ENCODE results near the gene CHAT.

DNA sequence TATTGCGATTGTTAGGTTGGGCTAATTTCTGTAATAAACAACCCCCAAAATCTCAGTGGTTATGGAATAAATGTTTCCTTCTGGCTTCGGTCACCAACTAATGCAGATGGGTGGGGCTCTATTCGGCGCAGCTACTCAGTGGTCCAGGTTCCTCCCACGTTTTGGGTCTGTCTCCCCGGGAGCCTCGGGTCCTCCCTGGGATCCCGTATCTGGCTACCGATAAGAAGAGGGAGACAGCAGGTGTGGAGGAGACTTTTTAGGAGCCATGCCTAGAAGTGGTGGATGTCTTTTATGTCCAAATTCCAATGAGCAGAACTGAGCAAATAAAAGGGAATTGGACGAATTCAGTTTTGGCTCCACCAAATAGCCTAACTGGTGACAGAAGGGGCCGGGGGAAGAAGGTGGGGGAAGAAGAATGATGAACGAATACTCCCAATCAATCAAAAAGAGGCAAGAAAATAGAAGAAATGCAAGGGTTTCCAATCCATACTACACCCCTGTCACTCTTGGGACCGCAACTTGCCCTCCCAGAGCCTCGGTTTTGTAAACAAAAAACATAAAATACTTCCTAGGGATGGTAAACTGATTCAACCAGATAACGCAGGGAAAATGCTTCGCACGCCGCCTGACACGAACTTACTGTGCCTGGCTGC is 65.1 kb downstream of the CHAT start:
- TF ChIP-seq POLR2AphosphoS5 (IDR thresholded peaks at IDR 0.05; ENCODE audit: low read depth, low read length) (no peak), SIN3A (IDR thresholded peaks at IDR 0.05; ENCODE audit: borderline replicate concordance, insufficient read depth, low read depth, low read length) (no peak), TCF7L2 (IDR thresholded peaks at IDR 0.05; ENCODE audit: low read depth, low read length) (no peak)
- TF ChIP-seq, protein P1, sequence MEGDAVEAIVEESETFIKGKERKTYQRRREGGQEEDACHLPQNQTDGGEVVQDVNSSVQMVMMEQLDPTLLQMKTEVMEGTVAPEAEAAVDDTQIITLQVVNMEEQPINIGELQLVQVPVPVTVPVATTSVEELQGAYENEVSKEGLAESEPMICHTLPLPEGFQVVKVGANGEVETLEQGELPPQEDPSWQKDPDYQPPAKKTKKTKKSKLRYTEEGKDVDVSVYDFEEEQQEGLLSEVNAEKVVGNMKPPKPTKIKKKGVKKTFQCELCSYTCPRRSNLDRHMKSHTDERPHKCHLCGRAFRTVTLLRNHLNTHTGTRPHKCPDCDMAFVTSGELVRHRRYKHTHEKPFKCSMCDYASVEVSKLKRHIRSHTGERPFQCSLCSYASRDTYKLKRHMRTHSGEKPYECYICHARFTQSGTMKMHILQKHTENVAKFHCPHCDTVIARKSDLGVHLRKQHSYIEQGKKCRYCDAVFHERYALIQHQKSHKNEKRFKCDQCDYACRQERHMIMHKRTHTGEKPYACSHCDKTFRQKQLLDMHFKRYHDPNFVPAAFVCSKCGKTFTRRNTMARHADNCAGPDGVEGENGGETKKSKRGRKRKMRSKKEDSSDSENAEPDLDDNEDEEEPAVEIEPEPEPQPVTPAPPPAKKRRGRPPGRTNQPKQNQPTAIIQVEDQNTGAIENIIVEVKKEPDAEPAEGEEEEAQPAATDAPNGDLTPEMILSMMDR (IDR thresholded peaks at IDR 0.05), result no peak
- TF ChIP-seq, protein P2, sequence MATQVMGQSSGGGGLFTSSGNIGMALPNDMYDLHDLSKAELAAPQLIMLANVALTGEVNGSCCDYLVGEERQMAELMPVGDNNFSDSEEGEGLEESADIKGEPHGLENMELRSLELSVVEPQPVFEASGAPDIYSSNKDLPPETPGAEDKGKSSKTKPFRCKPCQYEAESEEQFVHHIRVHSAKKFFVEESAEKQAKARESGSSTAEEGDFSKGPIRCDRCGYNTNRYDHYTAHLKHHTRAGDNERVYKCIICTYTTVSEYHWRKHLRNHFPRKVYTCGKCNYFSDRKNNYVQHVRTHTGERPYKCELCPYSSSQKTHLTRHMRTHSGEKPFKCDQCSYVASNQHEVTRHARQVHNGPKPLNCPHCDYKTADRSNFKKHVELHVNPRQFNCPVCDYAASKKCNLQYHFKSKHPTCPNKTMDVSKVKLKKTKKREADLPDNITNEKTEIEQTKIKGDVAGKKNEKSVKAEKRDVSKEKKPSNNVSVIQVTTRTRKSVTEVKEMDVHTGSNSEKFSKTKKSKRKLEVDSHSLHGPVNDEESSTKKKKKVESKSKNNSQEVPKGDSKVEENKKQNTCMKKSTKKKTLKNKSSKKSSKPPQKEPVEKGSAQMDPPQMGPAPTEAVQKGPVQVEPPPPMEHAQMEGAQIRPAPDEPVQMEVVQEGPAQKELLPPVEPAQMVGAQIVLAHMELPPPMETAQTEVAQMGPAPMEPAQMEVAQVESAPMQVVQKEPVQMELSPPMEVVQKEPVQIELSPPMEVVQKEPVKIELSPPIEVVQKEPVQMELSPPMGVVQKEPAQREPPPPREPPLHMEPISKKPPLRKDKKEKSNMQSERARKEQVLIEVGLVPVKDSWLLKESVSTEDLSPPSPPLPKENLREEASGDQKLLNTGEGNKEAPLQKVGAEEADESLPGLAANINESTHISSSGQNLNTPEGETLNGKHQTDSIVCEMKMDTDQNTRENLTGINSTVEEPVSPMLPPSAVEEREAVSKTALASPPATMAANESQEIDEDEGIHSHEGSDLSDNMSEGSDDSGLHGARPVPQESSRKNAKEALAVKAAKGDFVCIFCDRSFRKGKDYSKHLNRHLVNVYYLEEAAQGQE (IDR thresholded peaks at IDR 0.05; ENCODE audit: insufficient read depth in 1 of 2, low read depth in 2 of 2, low read length in 1 of 2), result no peak

All from Panc1 (cell line).